K562 (cell line): ENCODE data around the gene NEMP1. TPM values are rescaled to one million over a fixed set of nuclear protein-coding genes. Genes with fewer than 3 reads are reported as not detected.
A peak's percentile ranks its signal among the peaks of the same experiment; 100 is the strongest.

ENCODE experiments used
- CHD2 ChIP-seq: IDR thresholded peaks from 2 replicates; pipeline ENCODE4 v1.6.1; 2011; ENCODE audit warnings: low read depth, low read length
- ETV5 ChIP-seq: sonication (generic); formaldehyde crosslinking; IDR thresholded peaks from 2 replicates; pipeline ENCODE4 v1.4.0; 2020; ENCODE audit warnings: low read depth, mild to moderate bottlenecking, missing genetic modification reagents
- NFYB ChIP-seq: IDR thresholded peaks from 2 replicates; pipeline ENCODE4 v1.6.1; 2011; ENCODE audit warnings: mild to moderate bottlenecking, moderate library complexity; ENCODE audit not compliant: insufficient read length; ENCODE audit errors: extremely low read depth
- PYGO2 ChIP-seq: fragments of 450-650 bp; IDR thresholded peaks from 2 replicates; pipeline ENCODE4 v1.6.1; 2016; ENCODE audit warnings: mild to moderate bottlenecking, missing genetic modification characterization, moderate library complexity, missing compliant biosample characterization
- SP2 ChIP-seq: IDR thresholded peaks from 2 replicates; pipeline ENCODE4 v1.6.1; 2011; ENCODE audit warnings: mild to moderate bottlenecking, low read depth, low read length, moderate library complexity; ENCODE audit not compliant: poor library complexity, severe bottlenecking; ENCODE audit errors: extremely low read depth
- WHSC1 ChIP-seq: IDR thresholded peaks from one replicate; pipeline ENCODE4 v1.6.1; 2012; ENCODE audit warnings: low read length, control low read depth, inconsistent platforms
- ZBTB7A ChIP-seq: IDR thresholded peaks from 2 replicates; pipeline ENCODE4 v1.6.1; 2011; ENCODE audit warnings: low read depth, mild to moderate bottlenecking, low read length, moderate library complexity, borderline replicate concordance; ENCODE audit not compliant: control insufficient read depth
- ZC3H8 ChIP-seq: fragments of 450-650 bp; IDR thresholded peaks from 2 replicates; pipeline ENCODE4 v1.6.1; 2017
- polyA plus RNA-seq, 8 experiments: library from polyadenylated mRNA; depleted of rRNA in 4 of 8; stranded (reverse) in 5 of 8; unstranded in 3 of 8; fragments of >200 nt; fragmentation: Nextera tagmentation in 2 of 8; fragmentation: Illumina TruSeq in 1 of 8; extraction: Ambion mirVana in 2 of 8; extraction: Trizol in 1 of 8; gene quantifications; 2 replicates each; pipeline versions ENCODE4 v1.2.1 to v1.2.3, GENCODE V29; 2011 to 2014; ENCODE audit warnings: inconsistent platforms in 1 of 8, missing spikeins in 1 of 8
- total RNA-seq, 7 experiments: library from RNA; depleted of rRNA in 6 of 7; stranded (reverse); fragments of >200 nt in 6 of 7; fragmentation: Illumina TruSeq in 2 of 7; extraction: Trizol in 2 of 7; gene quantifications; 2 replicates each; pipeline versions ENCODE4 v1.2.1 to v1.2.3, GENCODE V29; 2011 to 2021; ENCODE audit warnings: low replicate concordance in 1 of 7
- TF ChIP-seq, protein P1 (sequence below): fragments of 450-650 bp; IDR thresholded peaks from 2 replicates; pipeline ENCODE4 v1.6.1; 2016; ENCODE audit warnings: low read depth
- TF ChIP-seq, protein P2 (sequence below), 2 experiments: IDR thresholded peaks; 2 replicates each; pipeline ENCODE4 v1.6.1; 2012; ENCODE audit warnings: improper control_type of control experiment in 2 of 2, low read depth in 2 of 2, low read length in 2 of 2, borderline replicate concordance in 1 of 2
- TF ChIP-seq, protein P3 (sequence below): sonication (generic); formaldehyde crosslinking; IDR thresholded peaks from 2 replicates; pipeline ENCODE4 v1.8.0; 2023; ENCODE audit warnings: mild to moderate bottlenecking, missing genetic modification reagents
- TF ChIP-seq, protein P4 (sequence below), 3 experiments: fragments of 200-800 bp in 1 of 3; sonication (Bioruptor generic) in 1 of 3; sonication (generic) in 1 of 3; formaldehyde crosslinking in 1 of 3; IDR thresholded peaks; 2 replicates each; pipeline versions ENCODE4 v1.6.1 to v1.8.0; 2016 to 2022; ENCODE audit warnings: mild to moderate bottlenecking in 2 of 3, missing compliant biosample characterization in 2 of 3, missing genetic modification characterization in 2 of 3, missing genetic modification reagents in 1 of 3

Gene NEMP1
- total and polyA plus RNA-seq, 9 of the 15 experiments (the other 6 are each of a cell fraction or from before 2014, with no cell fraction given), result 9.5 to 82.2 (median 41.2) TPM

DNA sequence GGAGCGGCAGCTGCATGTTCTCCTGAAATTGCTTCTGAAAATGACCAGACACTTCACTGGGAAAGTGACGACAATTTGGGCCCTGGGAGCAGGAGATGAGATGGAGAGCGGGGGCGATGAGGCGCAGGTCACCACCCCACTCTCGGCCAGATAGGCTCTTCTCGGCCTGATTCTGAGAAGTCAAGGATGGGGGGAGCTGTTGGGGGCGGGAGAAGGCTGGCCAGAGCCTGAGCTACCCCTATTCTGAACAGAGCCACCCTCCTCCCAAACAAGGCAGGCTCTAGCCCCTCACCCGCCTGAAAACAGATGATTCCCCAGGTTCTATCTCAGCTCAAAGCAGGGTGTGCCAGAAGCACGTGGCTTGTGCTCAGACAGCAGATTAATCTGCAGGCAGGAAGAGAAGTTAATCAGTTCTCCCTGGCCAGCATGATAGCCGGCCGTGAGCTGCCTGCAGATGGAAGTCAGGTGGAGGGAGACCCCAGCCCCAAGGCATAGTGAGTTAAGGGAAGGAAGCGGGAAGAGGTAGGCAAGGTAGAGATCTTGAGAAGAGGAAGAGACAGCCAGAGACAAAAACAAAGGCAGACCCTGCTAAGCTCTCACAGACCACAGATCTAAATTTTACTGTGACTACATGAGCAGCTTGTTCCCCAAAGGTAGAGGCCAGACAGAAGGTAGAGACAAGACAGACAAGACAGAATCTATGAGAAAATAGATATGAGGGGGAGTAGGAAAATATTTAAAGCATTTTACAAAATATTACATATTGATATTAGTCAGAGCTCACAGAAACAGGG is 51.4 kb downstream of the NEMP1 start (continued):
- TF ChIP-seq, protein P1, sequence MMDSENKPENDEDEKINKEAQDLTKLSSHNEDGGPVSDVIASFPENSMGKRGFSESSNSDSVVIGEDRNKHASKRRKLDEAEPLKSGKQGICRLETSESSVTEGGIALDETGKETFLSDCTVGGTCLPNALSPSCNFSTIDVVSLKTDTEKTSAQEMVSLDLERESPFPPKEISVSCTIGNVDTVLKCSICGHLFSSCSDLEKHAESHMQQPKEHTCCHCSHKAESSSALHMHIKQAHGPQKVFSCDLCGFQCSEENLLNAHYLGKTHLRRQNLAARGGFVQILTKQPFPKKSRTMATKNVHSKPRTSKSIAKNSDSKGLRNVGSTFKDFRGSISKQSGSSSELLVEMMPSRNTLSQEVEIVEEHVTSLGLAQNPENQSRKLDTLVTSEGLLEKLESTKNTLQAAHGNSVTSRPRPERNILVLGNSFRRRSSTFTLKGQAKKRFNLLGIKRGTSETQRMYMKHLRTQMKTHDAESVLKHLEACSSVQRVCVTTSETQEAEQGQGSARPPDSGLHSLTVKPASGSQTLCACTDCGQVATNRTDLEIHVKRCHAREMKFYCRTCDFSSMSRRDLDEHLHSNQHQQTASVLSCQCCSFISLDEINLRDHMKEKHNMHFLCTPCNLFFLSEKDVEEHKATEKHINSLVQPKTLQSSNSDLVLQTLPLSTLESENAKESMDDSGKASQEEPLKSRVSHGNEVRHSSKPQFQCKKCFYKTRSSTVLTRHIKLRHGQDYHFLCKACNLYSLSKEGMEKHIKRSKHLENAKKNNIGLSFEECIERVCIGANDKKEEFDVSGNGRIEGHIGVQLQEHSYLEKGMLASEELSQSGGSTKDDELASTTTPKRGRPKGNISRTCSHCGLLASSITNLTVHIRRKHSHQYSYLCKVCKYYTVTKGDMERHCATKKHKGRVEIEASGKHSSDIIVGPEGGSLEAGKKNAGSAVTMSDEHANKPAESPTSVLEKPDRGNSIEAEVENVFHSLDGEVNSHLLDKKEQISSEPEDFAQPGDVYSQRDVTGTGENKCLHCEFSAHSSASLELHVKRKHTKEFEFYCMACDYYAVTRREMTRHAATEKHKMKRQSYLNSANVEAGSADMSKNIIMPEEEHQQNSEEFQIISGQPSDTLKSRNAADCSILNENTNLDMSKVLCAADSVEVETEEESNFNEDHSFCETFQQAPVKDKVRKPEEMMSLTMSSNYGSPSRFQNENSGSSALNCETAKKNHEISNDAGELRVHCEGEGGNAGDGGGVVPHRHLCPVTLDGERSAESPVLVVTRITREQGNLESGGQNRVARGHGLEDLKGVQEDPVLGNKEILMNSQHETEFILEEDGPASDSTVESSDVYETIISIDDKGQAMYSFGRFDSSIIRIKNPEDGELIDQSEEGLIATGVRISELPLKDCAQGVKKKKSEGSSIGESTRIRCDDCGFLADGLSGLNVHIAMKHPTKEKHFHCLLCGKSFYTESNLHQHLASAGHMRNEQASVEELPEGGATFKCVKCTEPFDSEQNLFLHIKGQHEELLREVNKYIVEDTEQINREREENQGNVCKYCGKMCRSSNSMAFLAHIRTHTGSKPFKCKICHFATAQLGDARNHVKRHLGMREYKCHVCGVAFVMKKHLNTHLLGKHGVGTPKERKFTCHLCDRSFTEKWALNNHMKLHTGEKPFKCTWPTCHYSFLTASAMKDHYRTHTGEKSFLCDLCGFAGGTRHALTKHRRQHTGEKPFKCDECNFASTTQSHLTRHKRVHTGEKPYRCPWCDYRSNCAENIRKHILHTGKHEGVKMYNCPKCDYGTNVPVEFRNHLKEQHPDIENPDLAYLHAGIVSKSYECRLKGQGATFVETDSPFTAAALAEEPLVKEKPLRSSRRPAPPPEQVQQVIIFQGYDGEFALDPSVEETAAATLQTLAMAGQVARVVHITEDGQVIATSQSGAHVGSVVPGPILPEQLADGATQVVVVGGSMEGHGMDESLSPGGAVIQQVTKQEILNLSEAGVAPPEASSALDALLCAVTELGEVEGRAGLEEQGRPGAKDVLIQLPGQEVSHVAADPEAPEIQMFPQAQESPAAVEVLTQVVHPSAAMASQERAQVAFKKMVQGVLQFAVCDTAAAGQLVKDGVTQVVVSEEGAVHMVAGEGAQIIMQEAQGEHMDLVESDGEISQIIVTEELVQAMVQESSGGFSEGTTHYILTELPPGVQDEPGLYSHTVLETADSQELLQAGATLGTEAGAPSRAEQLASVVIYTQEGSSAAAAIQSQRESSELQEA, result no peak
- no peak for TF ChIP-seq ZC3H8
- peak; percentile 18; the same call in 1 of the 2 replicates for TF ChIP-seq ZBTB7A
- TF ChIP-seq PYGO2, result no peak
- no peak for TF ChIP-seq ETV5 (CRISPR knock-in tag)
- TF ChIP-seq CHD2, result no peak
- TF ChIP-seq, protein P2, sequence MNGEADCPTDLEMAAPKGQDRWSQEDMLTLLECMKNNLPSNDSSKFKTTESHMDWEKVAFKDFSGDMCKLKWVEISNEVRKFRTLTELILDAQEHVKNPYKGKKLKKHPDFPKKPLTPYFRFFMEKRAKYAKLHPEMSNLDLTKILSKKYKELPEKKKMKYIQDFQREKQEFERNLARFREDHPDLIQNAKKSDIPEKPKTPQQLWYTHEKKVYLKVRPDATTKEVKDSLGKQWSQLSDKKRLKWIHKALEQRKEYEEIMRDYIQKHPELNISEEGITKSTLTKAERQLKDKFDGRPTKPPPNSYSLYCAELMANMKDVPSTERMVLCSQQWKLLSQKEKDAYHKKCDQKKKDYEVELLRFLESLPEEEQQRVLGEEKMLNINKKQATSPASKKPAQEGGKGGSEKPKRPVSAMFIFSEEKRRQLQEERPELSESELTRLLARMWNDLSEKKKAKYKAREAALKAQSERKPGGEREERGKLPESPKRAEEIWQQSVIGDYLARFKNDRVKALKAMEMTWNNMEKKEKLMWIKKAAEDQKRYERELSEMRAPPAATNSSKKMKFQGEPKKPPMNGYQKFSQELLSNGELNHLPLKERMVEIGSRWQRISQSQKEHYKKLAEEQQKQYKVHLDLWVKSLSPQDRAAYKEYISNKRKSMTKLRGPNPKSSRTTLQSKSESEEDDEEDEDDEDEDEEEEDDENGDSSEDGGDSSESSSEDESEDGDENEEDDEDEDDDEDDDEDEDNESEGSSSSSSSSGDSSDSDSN (IDR thresholded peaks at IDR 0.05; ENCODE audit: borderline replicate concordance in 1 of 2, low read depth in 2 of 2, low read length in 2 of 2), result no peak
- TF ChIP-seq, protein P3, sequence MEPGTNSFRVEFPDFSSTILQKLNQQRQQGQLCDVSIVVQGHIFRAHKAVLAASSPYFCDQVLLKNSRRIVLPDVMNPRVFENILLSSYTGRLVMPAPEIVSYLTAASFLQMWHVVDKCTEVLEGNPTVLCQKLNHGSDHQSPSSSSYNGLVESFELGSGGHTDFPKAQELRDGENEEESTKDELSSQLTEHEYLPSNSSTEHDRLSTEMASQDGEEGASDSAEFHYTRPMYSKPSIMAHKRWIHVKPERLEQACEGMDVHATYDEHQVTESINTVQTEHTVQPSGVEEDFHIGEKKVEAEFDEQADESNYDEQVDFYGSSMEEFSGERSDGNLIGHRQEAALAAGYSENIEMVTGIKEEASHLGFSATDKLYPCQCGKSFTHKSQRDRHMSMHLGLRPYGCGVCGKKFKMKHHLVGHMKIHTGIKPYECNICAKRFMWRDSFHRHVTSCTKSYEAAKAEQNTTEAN, result no peak
- TF ChIP-seq NFYB, result no peak
- no peak for TF ChIP-seq SP2
- TF ChIP-seq, protein P4, sequence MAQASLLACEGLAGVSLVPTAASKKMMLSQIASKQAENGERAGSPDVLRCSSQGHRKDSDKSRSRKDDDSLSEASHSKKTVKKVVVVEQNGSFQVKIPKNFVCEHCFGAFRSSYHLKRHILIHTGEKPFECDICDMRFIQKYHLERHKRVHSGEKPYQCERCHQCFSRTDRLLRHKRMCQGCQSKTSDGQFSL (CRISPR knock-in tag; IDR thresholded peaks at IDR 0.05), result peak; percentile 65; the same call in 1 of the 2 replicates
- TF ChIP-seq, protein P4 (tag; IDR thresholded peaks at IDR 0.05), result no peak
- no peak for TF ChIP-seq WHSC1
